SK-N-SH treated with all-trans-retinoic acid at 6 μM for 48 hours (cell line): ENCODE measurements around the gene UNC45B.
A peak's percentile ranks its signal among the peaks of the same experiment; 100 is the strongest.
"Not testable (repeated sequence)": the region's sequence is repeated elsewhere in the genome, so short reads cannot be mapped to it uniquely, and the experiment has no call there.

Experiments used
- ATAC-seq: fragments of 200-7000 bp; cut with Tn5 transposase; 3 replicates; pipeline ENCODE4 v1.9.1; 2020; ENCODE audit warnings: mild to moderate bottlenecking, moderate library complexity
- ARNTL ChIP-seq: fragments of 450-650 bp; formaldehyde crosslinking; IDR thresholded peaks from 2 replicates; pipeline ENCODE4 v1.5.0; 2020; ENCODE audit warnings: low read depth, mild to moderate bottlenecking, moderate library complexity, borderline replicate concordance
- BACH2 ChIP-seq: fragments of 250-450 bp; sonication (Bioruptor Pico); IDR thresholded peaks from 2 replicates; pipeline ENCODE4 v1.9.0; 2021; ENCODE audit warnings: mild to moderate bottlenecking, borderline replicate concordance
- CSDC2 ChIP-seq: fragments of 250-450 bp; sonication (Bioruptor Pico); IDR thresholded peaks from 2 replicates; pipeline ENCODE4 v1.5.0; 2020; ENCODE audit warnings: mild to moderate bottlenecking, moderate library complexity
- ESRRG ChIP-seq: fragments of 250-450 bp; sonication (Bioruptor Pico); IDR thresholded peaks from 2 replicates; pipeline ENCODE4 v1.6.1; 2021; ENCODE audit warnings: mild to moderate bottlenecking
- GLIS3 ChIP-seq: fragments of 250-450 bp; sonication (Bioruptor Pico); IDR thresholded peaks from 2 replicates; pipeline ENCODE4 v1.5.0; 2020; ENCODE audit warnings: mild to moderate bottlenecking, moderate library complexity
- ISL1 ChIP-seq: fragments of 250-450 bp; sonication (Bioruptor Pico); IDR thresholded peaks from 2 replicates; pipeline ENCODE4 v2.1.2; 2022; ENCODE audit warnings: mild to moderate bottlenecking, moderate library complexity
- OSR1 ChIP-seq: fragments of 250-450 bp; sonication (Bioruptor Pico); IDR thresholded peaks from 2 replicates; pipeline ENCODE4 v1.8.0; 2022; ENCODE audit warnings: moderate library complexity, mild to moderate bottlenecking, inconsistent platforms
- PPARA ChIP-seq: fragments of 250-450 bp; sonication (Bioruptor Pico); IDR thresholded peaks from 2 replicates; pipeline ENCODE4 v1.5.0; 2020; ENCODE audit warnings: mild to moderate bottlenecking, borderline replicate concordance
- RARB ChIP-seq: fragments of 250-450 bp; sonication (Bioruptor Pico); IDR thresholded peaks from 2 replicates; pipeline ENCODE4 v1.8.0; 2021; ENCODE audit warnings: mild to moderate bottlenecking, moderate library complexity
- SNAI2 ChIP-seq: fragments of 250-450 bp; sonication (Bioruptor Pico); IDR thresholded peaks from 2 replicates; pipeline ENCODE4 v1.5.0; 2020; ENCODE audit warnings: mild to moderate bottlenecking, moderate library complexity
- TCF4 ChIP-seq: fragments of 250-450 bp; sonication (Bioruptor Pico); IDR thresholded peaks from 2 replicates; pipeline ENCODE4 v1.8.0; 2021; ENCODE audit warnings: mild to moderate bottlenecking, moderate library complexity, borderline replicate concordance
- TOX ChIP-seq: fragments of 250-450 bp; sonication (Bioruptor Pico); IDR thresholded peaks from 2 replicates; pipeline ENCODE4 v1.8.0; 2021; ENCODE audit warnings: mild to moderate bottlenecking, moderate library complexity, borderline replicate concordance
- ZFP3 ChIP-seq: fragments of 250-450 bp; sonication (Bioruptor Pico); IDR thresholded peaks from 2 replicates; pipeline ENCODE4 v1.5.0; 2020; ENCODE audit warnings: mild to moderate bottlenecking, moderate library complexity
- ZFP30 ChIP-seq: fragments of 450-650 bp; formaldehyde crosslinking; IDR thresholded peaks from 2 replicates; pipeline ENCODE4 v1.5.0; 2022; ENCODE audit warnings: mild to moderate bottlenecking, moderate library complexity
- ZNF565 ChIP-seq: fragments of 450-650 bp; formaldehyde crosslinking; conservative IDR thresholded peaks from 2 replicates; pipeline ENCODE4 v1.5.0; 2020; ENCODE audit warnings: low read depth, mild to moderate bottlenecking, moderate library complexity
- ZNF70 ChIP-seq: fragments of 450-650 bp; formaldehyde crosslinking; IDR thresholded peaks from 2 replicates; pipeline ENCODE4 v1.5.0; 2020; ENCODE audit warnings: mild to moderate bottlenecking, moderate library complexity
- ZNF8 ChIP-seq: fragments of 450-650 bp; formaldehyde crosslinking; IDR thresholded peaks from 2 replicates; pipeline ENCODE4 v1.5.0; 2020; ENCODE audit warnings: mild to moderate bottlenecking, moderate library complexity
- TF ChIP-seq, protein P1 (sequence below): fragments of 250-450 bp; sonication (Bioruptor Pico); IDR thresholded peaks from 2 replicates; pipeline ENCODE4 v1.5.0; 2020; ENCODE audit warnings: mild to moderate bottlenecking, moderate library complexity
- TF ChIP-seq, protein P2 (sequence below): fragments of 250-450 bp; sonication (Bioruptor Pico); IDR thresholded peaks from 2 replicates; pipeline ENCODE4 v1.8.0; 2020; ENCODE audit warnings: mild to moderate bottlenecking, moderate library complexity, borderline replicate concordance
- TF ChIP-seq, protein P3 (sequence below): fragments of 250-450 bp; sonication (Bioruptor Pico); IDR thresholded peaks from 2 replicates; pipeline ENCODE4 v1.5.1; 2021; ENCODE audit warnings: mild to moderate bottlenecking, moderate library complexity
- TF ChIP-seq, protein P4 (sequence below): fragments of 250-450 bp; sonication (Bioruptor Pico); IDR thresholded peaks from 2 replicates; pipeline ENCODE4 v1.8.0; 2021; ENCODE audit warnings: low read depth, mild to moderate bottlenecking, moderate library complexity, borderline replicate concordance
- TF ChIP-seq, protein P5 (sequence below): fragments of 250-450 bp; sonication (Bioruptor Pico); IDR thresholded peaks from 2 replicates; pipeline ENCODE4 v1.5.1; 2020; ENCODE audit warnings: low read depth, mild to moderate bottlenecking, moderate library complexity

Gene UNC45B

DNA sequence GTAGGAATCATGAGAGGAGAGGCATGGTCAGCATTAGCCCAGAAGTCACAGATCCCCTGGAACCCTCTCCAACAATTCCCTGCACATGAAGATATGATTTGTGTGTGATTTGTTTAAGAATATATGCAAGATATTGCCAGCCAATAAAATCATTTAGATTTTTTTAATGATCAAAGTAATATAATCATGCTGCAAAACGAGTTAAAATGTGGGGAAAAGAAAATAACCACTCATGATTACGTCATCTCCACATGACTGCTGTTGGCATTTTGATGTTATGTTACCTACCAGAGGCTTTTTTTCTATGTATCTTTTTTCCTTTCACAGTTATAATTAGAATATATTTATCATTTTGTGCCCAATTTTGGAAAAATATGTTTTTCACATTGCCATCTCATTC, 24.2 kb downstream of the UNC45B start:
- no peak for TF ChIP-seq ZNF70
- no peak for TF ChIP-seq SNAI2 (CRISPR knock-in tag)
- peak; percentile 16; the same call in 1 of the 3 replicates for ATAC-seq

DNA sequence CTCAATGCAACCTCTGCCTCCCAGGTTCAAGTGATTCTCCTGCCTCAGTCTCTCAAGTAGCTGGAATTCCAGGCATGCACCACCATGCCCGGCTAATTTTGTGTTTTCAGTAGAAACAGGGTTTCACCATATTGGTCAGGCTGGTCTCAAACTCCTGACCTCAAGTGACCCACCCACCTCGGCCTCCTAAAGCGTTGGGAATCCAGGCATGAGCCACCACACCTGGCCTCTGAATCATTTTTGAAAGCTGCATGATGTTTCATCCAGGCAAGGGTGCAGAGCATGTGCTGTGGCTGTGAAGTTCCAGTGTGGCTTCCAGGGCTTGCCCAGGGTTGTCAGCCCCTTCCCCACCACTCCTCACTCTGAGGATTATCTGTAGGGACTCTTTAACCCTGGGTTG, 24.7 kb downstream of the UNC45B start:
- ATAC-seq, result not testable (repeated sequence)

DNA sequence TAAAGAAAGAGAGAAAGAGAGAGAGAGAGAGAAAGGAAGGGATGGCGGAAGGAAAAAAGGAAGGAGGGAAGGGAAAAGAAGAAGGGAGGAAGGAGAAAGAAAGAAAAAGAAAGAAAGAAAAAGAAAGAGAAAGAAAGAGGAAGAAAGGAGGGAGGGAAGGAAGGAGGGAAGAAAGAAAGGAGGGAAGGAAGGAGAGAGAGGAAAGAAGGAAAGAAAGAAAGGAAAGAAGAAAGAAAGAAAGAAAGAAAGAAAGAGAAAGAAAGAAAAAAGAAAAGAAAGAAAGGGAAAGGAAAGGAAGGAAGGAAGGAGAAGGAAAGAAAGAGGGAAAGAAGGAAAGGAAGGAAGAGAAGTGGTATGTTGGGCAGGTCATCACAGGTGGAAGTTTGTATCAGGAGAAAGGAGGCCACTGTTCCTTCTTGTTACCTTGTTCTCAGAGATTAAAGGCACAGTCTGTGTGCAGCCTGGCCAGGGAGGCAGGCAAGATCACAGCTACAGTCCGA, 27.3 kb downstream of the UNC45B start:
- no peak for ATAC-seq
- TF ChIP-seq, protein P1, sequence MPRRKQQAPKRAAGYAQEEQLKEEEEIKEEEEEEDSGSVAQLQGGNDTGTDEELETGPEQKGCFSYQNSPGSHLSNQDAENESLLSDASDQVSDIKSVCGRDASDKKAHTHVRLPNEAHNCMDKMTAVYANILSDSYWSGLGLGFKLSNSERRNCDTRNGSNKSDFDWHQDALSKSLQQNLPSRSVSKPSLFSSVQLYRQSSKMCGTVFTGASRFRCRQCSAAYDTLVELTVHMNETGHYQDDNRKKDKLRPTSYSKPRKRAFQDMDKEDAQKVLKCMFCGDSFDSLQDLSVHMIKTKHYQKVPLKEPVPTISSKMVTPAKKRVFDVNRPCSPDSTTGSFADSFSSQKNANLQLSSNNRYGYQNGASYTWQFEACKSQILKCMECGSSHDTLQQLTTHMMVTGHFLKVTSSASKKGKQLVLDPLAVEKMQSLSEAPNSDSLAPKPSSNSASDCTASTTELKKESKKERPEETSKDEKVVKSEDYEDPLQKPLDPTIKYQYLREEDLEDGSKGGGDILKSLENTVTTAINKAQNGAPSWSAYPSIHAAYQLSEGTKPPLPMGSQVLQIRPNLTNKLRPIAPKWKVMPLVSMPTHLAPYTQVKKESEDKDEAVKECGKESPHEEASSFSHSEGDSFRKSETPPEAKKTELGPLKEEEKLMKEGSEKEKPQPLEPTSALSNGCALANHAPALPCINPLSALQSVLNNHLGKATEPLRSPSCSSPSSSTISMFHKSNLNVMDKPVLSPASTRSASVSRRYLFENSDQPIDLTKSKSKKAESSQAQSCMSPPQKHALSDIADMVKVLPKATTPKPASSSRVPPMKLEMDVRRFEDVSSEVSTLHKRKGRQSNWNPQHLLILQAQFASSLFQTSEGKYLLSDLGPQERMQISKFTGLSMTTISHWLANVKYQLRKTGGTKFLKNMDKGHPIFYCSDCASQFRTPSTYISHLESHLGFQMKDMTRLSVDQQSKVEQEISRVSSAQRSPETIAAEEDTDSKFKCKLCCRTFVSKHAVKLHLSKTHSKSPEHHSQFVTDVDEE, result no peak
- TF ChIP-seq PPARA (no peak), ZNF70 (no peak), OSR1 (CRISPR knock-in tag) (no peak), ZNF565 (CRISPR knock-in tag) (no peak), TOX (CRISPR knock-in tag) (no peak), ZNF8 (CRISPR knock-in tag) (no peak), CSDC2 (no peak), GLIS3 (CRISPR knock-in tag) (no peak), BACH2 (CRISPR knock-in tag) (no peak), SNAI2 (CRISPR knock-in tag) (no peak), ARNTL (CRISPR knock-in tag) (no peak), TCF4 (CRISPR knock-in tag) (no peak), ZFP30 (no peak), ZFP3 (no peak)
- TF ChIP-seq, protein P2, sequence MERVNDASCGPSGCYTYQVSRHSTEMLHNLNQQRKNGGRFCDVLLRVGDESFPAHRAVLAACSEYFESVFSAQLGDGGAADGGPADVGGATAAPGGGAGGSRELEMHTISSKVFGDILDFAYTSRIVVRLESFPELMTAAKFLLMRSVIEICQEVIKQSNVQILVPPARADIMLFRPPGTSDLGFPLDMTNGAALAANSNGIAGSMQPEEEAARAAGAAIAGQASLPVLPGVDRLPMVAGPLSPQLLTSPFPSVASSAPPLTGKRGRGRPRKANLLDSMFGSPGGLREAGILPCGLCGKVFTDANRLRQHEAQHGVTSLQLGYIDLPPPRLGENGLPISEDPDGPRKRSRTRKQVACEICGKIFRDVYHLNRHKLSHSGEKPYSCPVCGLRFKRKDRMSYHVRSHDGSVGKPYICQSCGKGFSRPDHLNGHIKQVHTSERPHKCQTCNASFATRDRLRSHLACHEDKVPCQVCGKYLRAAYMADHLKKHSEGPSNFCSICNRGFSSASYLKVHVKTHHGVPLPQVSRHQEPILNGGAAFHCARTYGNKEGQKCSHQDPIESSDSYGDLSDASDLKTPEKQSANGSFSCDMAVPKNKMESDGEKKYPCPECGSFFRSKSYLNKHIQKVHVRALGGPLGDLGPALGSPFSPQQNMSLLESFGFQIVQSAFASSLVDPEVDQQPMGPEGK (CRISPR knock-in tag), result no peak
- TF ChIP-seq, protein P3, sequence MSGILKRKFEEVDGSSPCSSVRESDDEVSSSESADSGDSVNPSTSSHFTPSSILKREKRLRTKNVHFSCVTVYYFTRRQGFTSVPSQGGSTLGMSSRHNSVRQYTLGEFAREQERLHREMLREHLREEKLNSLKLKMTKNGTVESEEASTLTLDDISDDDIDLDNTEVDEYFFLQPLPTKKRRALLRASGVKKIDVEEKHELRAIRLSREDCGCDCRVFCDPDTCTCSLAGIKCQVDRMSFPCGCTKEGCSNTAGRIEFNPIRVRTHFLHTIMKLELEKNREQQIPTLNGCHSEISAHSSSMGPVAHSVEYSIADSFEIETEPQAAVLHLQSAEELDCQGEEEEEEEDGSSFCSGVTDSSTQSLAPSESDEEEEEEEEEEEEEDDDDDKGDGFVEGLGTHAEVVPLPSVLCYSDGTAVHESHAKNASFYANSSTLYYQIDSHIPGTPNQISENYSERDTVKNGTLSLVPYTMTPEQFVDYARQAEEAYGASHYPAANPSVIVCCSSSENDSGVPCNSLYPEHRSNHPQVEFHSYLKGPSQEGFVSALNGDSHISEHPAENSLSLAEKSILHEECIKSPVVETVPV (CRISPR knock-in tag), result no peak
- TF ChIP-seq, protein P4, sequence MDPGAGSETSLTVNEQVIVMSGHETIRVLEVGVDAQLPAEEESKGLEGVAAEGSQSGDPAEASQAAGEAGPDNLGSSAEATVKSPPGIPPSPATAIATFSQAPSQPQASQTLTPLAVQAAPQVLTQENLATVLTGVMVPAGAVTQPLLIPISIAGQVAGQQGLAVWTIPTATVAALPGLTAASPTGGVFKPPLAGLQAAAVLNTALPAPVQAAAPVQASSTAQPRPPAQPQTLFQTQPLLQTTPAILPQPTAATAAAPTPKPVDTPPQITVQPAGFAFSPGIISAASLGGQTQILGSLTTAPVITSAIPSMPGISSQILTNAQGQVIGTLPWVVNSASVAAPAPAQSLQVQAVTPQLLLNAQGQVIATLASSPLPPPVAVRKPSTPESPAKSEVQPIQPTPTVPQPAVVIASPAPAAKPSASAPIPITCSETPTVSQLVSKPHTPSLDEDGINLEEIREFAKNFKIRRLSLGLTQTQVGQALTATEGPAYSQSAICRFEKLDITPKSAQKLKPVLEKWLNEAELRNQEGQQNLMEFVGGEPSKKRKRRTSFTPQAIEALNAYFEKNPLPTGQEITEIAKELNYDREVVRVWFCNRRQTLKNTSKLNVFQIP (CRISPR knock-in tag), result no peak

DNA sequence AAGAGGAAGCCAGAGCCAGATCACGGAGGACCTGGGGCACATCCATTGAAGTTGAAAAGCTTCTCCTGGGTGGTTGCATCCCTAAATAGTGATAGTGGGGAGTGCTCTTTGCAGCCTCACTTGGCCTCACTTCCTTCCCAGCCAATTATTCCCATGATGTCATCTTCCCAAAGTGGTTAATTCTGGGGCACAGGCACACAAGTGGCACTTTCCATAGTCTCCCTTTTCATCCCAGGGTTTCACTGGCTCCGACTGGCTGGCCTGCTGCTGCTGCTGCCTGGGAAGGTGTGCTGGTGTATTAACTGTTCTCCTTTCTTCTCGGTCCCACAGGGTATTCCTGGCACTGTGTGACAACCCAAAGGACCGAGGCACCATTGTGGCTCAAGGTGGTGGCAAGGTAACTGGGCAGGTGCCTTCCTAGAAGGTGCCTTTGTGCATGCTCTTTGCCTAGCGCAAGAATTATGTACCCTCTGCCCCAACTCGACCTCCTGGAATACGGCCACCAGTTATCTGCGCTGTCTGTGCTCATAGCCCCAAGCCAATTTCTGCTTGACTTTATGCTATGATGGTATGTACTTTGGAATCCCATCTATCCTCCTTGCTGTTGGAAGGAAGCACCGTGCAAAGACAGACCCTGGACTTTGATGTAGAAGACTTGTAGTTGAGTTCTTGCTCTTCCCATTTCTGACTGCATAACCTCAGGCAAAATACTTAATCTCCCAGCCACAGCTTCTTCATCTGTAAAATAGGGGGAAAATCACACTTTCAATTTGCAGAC, 28.2 kb downstream of the UNC45B start:
- no peak for ATAC-seq
- TF ChIP-seq ESRRG (CRISPR knock-in tag), result no peak
- TF ChIP-seq OSR1 (CRISPR knock-in tag), result no peak
- TF ChIP-seq, protein P4 (CRISPR knock-in tag), result no peak
- TF ChIP-seq ZFP30, result no peak
- TF ChIP-seq, protein P5, sequence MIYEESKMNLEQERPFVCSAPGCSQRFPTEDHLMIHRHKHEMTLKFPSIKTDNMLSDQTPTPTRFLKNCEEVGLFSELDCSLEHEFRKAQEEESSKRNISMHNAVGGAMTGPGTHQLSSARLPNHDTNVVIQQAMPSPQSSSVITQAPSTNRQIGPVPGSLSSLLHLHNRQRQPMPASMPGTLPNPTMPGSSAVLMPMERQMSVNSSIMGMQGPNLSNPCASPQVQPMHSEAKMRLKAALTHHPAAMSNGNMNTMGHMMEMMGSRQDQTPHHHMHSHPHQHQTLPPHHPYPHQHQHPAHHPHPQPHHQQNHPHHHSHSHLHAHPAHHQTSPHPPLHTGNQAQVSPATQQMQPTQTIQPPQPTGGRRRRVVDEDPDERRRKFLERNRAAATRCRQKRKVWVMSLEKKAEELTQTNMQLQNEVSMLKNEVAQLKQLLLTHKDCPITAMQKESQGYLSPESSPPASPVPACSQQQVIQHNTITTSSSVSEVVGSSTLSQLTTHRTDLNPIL (CRISPR knock-in tag), result no peak
- no peak for TF ChIP-seq RARB (CRISPR knock-in tag)
- no peak for TF ChIP-seq ZNF8 (CRISPR knock-in tag)
- no peak for TF ChIP-seq ZNF70
- TF ChIP-seq TOX (CRISPR knock-in tag), result no peak
- TF ChIP-seq ISL1, result no peak
- TF ChIP-seq GLIS3 (CRISPR knock-in tag), result no peak
- TF ChIP-seq, protein P3 (CRISPR knock-in tag), result no peak
